Occipital lobe (tissue), 3 donors: Measurements from ENCODE around the gene IFI35. TPM values are rescaled to one million over a fixed set of nuclear protein-coding genes. Genes with fewer than 3 reads are reported as not detected.

Experiments used
- DNase-seq: peaks from one replicate; lab custom pipeline; 2025; lab: John Stamatoyannopoulos, UW
- small RNA-seq: library from RNA; depleted of rRNA; stranded (forward); fragments of <200 nt; gene quantifications from one replicate; pipeline ENCODE3, GENCODE V24; 2014
- total RNA-seq: library from RNA; depleted of rRNA; stranded (reverse); fragments of >200 nt; gene quantifications from one replicate; pipeline ENCODE4 v1.2.3, GENCODE V29; 2014

Gene IFI35
- total RNA-seq, 1 donor from 2014 or later = 2.5 TPM

- DNase-seq = no peak
Measured at GRCh38 chr17:43056051-43056450, 49.5 kb downstream of the IFI35 start.

GRCh38 chr17:43062984-43063638 lies 56.5 kb downstream of the IFI35 start:
- DNase-seq = no peak

Small RNA genes within 50 kb of the gene (small RNA-seq; reads per million reads assigned to genes)
- gene AARSD1 = 0.15 reads per million

Other genes starting within 250 kb of the IFI35 start
- gene RAMP2, start 245.6 kb upstream of the IFI35 start, total RNA-seq = 14.3 TPM
- 24.5 TPM for gene VPS25, start 233.3 kb upstream of the IFI35 start, total RNA-seq
- 0.31 TPM for gene WNK4, start 226.2 kb upstream of the IFI35 start, total RNA-seq
- gene COA3, start 208.1 kb upstream of the IFI35 start, total RNA-seq = 61.8 TPM
- 0.47 TPM for gene CNTD1, start 207.9 kb upstream of the IFI35 start, total RNA-seq
- 57.7 TPM for gene BECN1, start 182.5 kb upstream of the IFI35 start, total RNA-seq
- 39.8 TPM for gene PSME3, start 173.4 kb upstream of the IFI35 start, total RNA-seq
- gene AOC2, start 162.2 kb upstream of the IFI35 start, total RNA-seq = 0.78 TPM
- gene AOC3, start 155.6 kb upstream of the IFI35 start, total RNA-seq = 0.16 TPM
- not detected for gene G6PC1, start 106.0 kb upstream of the IFI35 start, total RNA-seq
- gene AARSD1, start 42.3 kb upstream of the IFI35 start, total RNA-seq = 26.8 TPM
- 1.2 TPM for gene PTGES3L, start 26.7 kb upstream of the IFI35 start, total RNA-seq
- gene RUNDC1, start 26.2 kb upstream of the IFI35 start, total RNA-seq = 13.3 TPM
- 891 TPM for gene RPL27, start 8.4 kb upstream of the IFI35 start, total RNA-seq
- gene VAT1, start 15.6 kb downstream of the IFI35 start, total RNA-seq = 58.3 TPM
- gene RND2, start 18.4 kb downstream of the IFI35 start, total RNA-seq = 3.6 TPM
- 6.4 TPM for gene BRCA1, start 118.6 kb downstream of the IFI35 start, total RNA-seq
- 64.3 TPM for gene NBR1, start 164.4 kb downstream of the IFI35 start, total RNA-seq
- 0.62 TPM for gene TMEM106A, start 205.1 kb downstream of the IFI35 start, total RNA-seq
- not detected for gene CCDC200, start 221.8 kb downstream of the IFI35 start, total RNA-seq
- gene RNU2-1, start 227.2 kb downstream of the IFI35 start, total RNA-seq = not detected